A549 (cell line): ENCODE data around the gene CD4. TPM values are rescaled to one million over a fixed set of nuclear protein-coding genes. Genes with fewer than 3 reads are reported as not detected.

ENCODE experiments used
- ATAC-seq, 2 experiments: fragments of 200-7000 bp in 1 of 2; fragments of >200 bp in 1 of 2; cut with Nextera tagmentation in 1 of 2; cut with Tn5 transposase in 1 of 2; 3 replicates each; pipeline versions ENCODE4 v1.8.0 to v1.9.1; 2018 to 2020; ENCODE audit warnings: mild to moderate bottlenecking in 1 of 2, moderate library complexity in 1 of 2
- CTCF ChIA-PET: fragments of 300-600 bp; sonication (Branson Sonifier 250); formaldehyde crosslinking; extraction: SDS; loops from one replicate; lab custom pipeline; 2021; ENCODE audit warnings: antibody characterized with exemption, inconsistent platforms; lab: Yijun Ruan, JAX
- POLR2A ChIA-PET: fragments of 350-600 bp; formaldehyde crosslinking; extraction: SDS; loops from one replicate; lab custom pipeline; 2021; ENCODE audit warnings: antibody characterized with exemption, inconsistent platforms; lab: Yijun Ruan, JAX
- DNase-seq, 2 experiments: peaks; one replicate each; pipeline versions ENCODE4 v3.0.0 to v3.0.0-alpha.2; 2011 to 2016; ENCODE audit warnings: low read depth in 1 of 2, low spot score in 1 of 2
- FAIRE-seq: peaks from 2 replicates; lab custom pipeline; 2011; peaks lifted over from hg19 to GRCh38; lab: Jason Lieb, UNC
- H3K27ac ChIP-seq, 2 experiments: fragments of >200 bp; sonication (Bioruptor Twin); formaldehyde crosslinking; 3 replicates each; pipeline ENCODE4 v1.5.1; 2016 to 2017
- H3K4me1 ChIP-seq: fragments of >200 bp; sonication (Bioruptor Twin); formaldehyde crosslinking; 3 replicates; pipeline ENCODE4 v1.6.1; 2016
- H3K4me2 ChIP-seq: fragments of >200 bp; sonication (Bioruptor Twin); formaldehyde crosslinking; 3 replicates; pipeline ENCODE4 v1.6.1; 2016
- H3K4me3 ChIP-seq: fragments of >200 bp; sonication (Bioruptor Twin); formaldehyde crosslinking; 3 replicates; pipeline ENCODE4 v1.5.1; 2016
- H3K9me3 ChIP-seq: fragments of >200 bp; sonication (Bioruptor Twin); formaldehyde crosslinking; 3 replicates; pipeline ENCODE4 v1.6.1; 2016
- CBX2 ChIP-seq: fragments of 200-600 bp; sonication (generic); IDR thresholded peaks from 2 replicates; pipeline ENCODE4 v1.6.1; 2016; ENCODE audit warnings: low read depth, mild to moderate bottlenecking, borderline replicate concordance
- CEBPB ChIP-seq, 2 experiments: fragments of >200 bp in 1 of 2; sonication (Bioruptor Twin) in 1 of 2; formaldehyde crosslinking in 1 of 2; IDR thresholded peaks; 2 replicates each; pipeline ENCODE4 v1.6.1; 2012 to 2016
- EHMT2 ChIP-seq: fragments of 200-600 bp; sonication (generic); IDR thresholded peaks from 2 replicates; pipeline ENCODE4 v1.6.1; 2016; ENCODE audit warnings: antibody characterized with exemption, low read depth, mild to moderate bottlenecking, moderate library complexity
- ESRRA ChIP-seq: fragments of 150-350 bp; IDR thresholded peaks from 2 replicates; pipeline ENCODE4 v1.6.1; 2014; ENCODE audit warnings: mild to moderate bottlenecking, low read length, borderline replicate concordance
- FOSB ChIP-seq: fragments of 250-450 bp; sonication (Bioruptor Pico); IDR thresholded peaks from 2 replicates; pipeline ENCODE4 v1.5.0; 2020; ENCODE audit warnings: mild to moderate bottlenecking, moderate library complexity
- HOXA7 ChIP-seq: fragments of 250-450 bp; sonication (Bioruptor Pico); IDR thresholded peaks from 2 replicates; pipeline ENCODE4 v1.5.0; 2020; ENCODE audit warnings: mild to moderate bottlenecking, moderate library complexity
- HOXB13 ChIP-seq: fragments of 250-450 bp; sonication (Bioruptor Pico); IDR thresholded peaks from 2 replicates; pipeline ENCODE4 v1.5.0; 2020; ENCODE audit warnings: low read depth, mild to moderate bottlenecking, moderate library complexity
- HOXB5 ChIP-seq: fragments of 250-450 bp; sonication (Bioruptor Pico); IDR thresholded peaks from 2 replicates; pipeline ENCODE4 v1.5.0; 2020; ENCODE audit warnings: mild to moderate bottlenecking, moderate library complexity
- JUN ChIP-seq, 2 experiments: fragments of >200 bp; sonication (Bioruptor Twin); formaldehyde crosslinking; IDR thresholded peaks; 2 replicates in 1 of 2; 3 replicates in 1 of 2; pipeline ENCODE4 v1.6.1; 2016 to 2017
- JUNB ChIP-seq: fragments of >200 bp; sonication (Bioruptor Twin); formaldehyde crosslinking; IDR thresholded peaks from 2 replicates; pipeline ENCODE4 v1.6.1; 2016
- KDM1A ChIP-seq: fragments of 200-600 bp; sonication (generic); IDR thresholded peaks from 2 replicates; pipeline ENCODE4 v1.6.1; 2016; ENCODE audit warnings: low read depth, mild to moderate bottlenecking
- NFE2L2 ChIP-seq: fragments of 150-350 bp; conservative IDR thresholded peaks from 2 replicates; pipeline ENCODE4 v1.6.1; 2014; ENCODE audit warnings: low read length
- NPAS2 ChIP-seq: fragments of 250-450 bp; sonication (Bioruptor Pico); IDR thresholded peaks from 2 replicates; pipeline ENCODE4 v1.8.0; 2022; ENCODE audit warnings: mild to moderate bottlenecking, moderate library complexity, borderline replicate concordance
- NR3C1 ChIP-seq: fragments of >200 bp; sonication (Bioruptor Twin); formaldehyde crosslinking; IDR thresholded peaks from 3 replicates; pipeline ENCODE4 v1.6.1; 2017
- PHF8 ChIP-seq: fragments of 200-600 bp; sonication (generic); IDR thresholded peaks from 2 replicates; pipeline ENCODE4 v1.6.1; 2016; ENCODE audit warnings: low read depth, mild to moderate bottlenecking, antibody characterized with exemption, moderate library complexity, borderline replicate concordance
- POLR2AphosphoS2 ChIP-seq: conservative IDR thresholded peaks from 2 replicates; pipeline ENCODE4 v1.6.1; 2012; ENCODE audit warnings: low read length, improper control_type of control experiment, inconsistent platforms
- RAD21 ChIP-seq, 2 experiments: fragments of >200 bp in 1 of 2; sonication (Bioruptor Twin) in 1 of 2; formaldehyde crosslinking in 1 of 2; IDR thresholded peaks in 1 of 2; conservative IDR thresholded peaks in 1 of 2; 2 replicates in 1 of 2; 3 replicates in 1 of 2; pipeline ENCODE4 v1.6.1; 2012 to 2018; ENCODE audit warnings: inconsistent platforms in 1 of 2
- RCOR1 ChIP-seq: fragments of 150-350 bp; IDR thresholded peaks from 2 replicates; pipeline ENCODE4 v1.6.1; 2014; ENCODE audit warnings: antibody characterized with exemption, low read length, low read depth
- SMC3 ChIP-seq: fragments of >200 bp; sonication (Bioruptor Twin); formaldehyde crosslinking; IDR thresholded peaks from 3 replicates; pipeline ENCODE4 v1.6.1; 2018; ENCODE audit warnings: inconsistent platforms
- SREBF2 ChIP-seq: fragments of 450-650 bp; IDR thresholded peaks from 2 replicates; pipeline ENCODE4 v1.6.1; 2014; ENCODE audit warnings: mild to moderate bottlenecking, moderate library complexity
- TFCP2L1 ChIP-seq: fragments of 250-450 bp; sonication (Bioruptor Pico); IDR thresholded peaks from 2 replicates; pipeline ENCODE4 v1.5.0; 2021; ENCODE audit warnings: mild to moderate bottlenecking
- ZSCAN20 ChIP-seq: fragments of 250-450 bp; sonication (Bioruptor Pico); IDR thresholded peaks from 2 replicates; pipeline ENCODE4 v1.8.0; 2022; ENCODE audit warnings: mild to moderate bottlenecking, moderate library complexity
- WGBS: methylation state at CpG from one replicate; pipeline ENCODE4 v1.1.6; 2017; ENCODE audit errors: missing lambda C conversion rate; 5-methylcytosine and 5-hydroxymethylcytosine counted together
- polyA plus RNA-seq, 4 experiments: library from polyadenylated mRNA; depleted of rRNA in 3 of 4; stranded (reverse); fragments of >200 nt; fragmentation: RNase III in 1 of 4; extraction: RNeasy Plus Mini Kit Qiagen cat#74134 plus additional on column Dnase treatment in 1 of 4; gene quantifications; 2 replicates in 3 of 4; 3 replicates in 1 of 4; pipeline ENCODE4 v1.2.3, GENCODE V29; 2011 to 2017
- TF ChIP-seq, protein P1 (sequence below): IDR thresholded peaks from 2 replicates; pipeline ENCODE4 v1.6.1; 2012
- TF ChIP-seq, protein P2 (sequence below): fragments of >200 bp; sonication (Bioruptor Twin); formaldehyde crosslinking; IDR thresholded peaks from 2 replicates; pipeline ENCODE4 v1.6.1; 2016
- TF ChIP-seq, protein P3 (sequence below): IDR thresholded peaks from 2 replicates; pipeline ENCODE4 v1.6.1; 2012
- TF ChIP-seq, protein P4 (sequence below): IDR thresholded peaks from 2 replicates; pipeline ENCODE4 v1.6.1; 2012; ENCODE audit warnings: low read depth, borderline replicate concordance

CD4 gene
- polyA plus RNA-seq, 2 of the 4 experiments (the other 2 are of a cell fraction), result 0.03 TPM; not detected in 1

DNA sequence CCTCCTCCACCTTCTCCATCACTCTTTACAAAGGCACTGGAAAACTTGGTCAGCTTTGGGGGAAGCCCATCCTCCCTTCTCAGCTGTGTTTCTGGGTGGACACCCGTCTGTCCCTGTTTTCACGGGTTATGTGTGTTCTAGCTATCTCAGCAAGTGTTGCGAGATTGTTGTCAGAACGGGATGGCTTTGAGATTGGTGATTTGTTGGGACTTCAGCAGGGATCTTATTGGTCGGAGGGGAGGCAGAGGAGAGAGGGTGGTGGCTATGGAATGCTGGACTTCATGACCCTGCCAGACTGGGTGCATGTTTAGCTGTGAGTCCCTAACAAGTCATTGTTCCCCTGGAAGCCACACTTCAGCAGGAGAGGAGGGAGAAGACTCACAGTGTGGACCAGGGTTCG, 64.7 kb downstream of the CD4 start:
- CTCF ChIA-PET, result interaction anchor here (1.0 to 10.1 kb wide), 7 partner anchors 9 to 87 kb away, joined by 3 to 117 read pairs (median 4); partner anchors contain the start of genes SPSB2 and TPI1
- H3K9me3 ChIP-seq, result no peaks in the 10 kb centered on the region
- peak overlapping the region; percentile 69 to 82; a peak in 2 of 6 replicates for H3K27ac ChIP-seq
- FAIRE-seq (no peak), ATAC-seq (no peak), DNase-seq (no peak)
- TF ChIP-seq RAD21 (conservative IDR thresholded peaks at IDR 0.05 in 1 of 2, IDR thresholded peaks at IDR 0.05 in 1 of 2), result no peak
- POLR2A ChIA-PET, result interaction anchor here (1.6 kb wide), 1 partner anchor 13 kb away, joined by 5 read pairs; the partner anchor contains the start of gene TPI1
- H3K4me2 ChIP-seq, result peak overlapping the region; percentile 99
- 82% methylated on average over 6 of the region's 6 CpGs for WGBS
- no peak overlapping the region for H3K4me3 ChIP-seq
- peaks cover 23% of the 10 kb centered on the region for H3K4me1 ChIP-seq

DNA sequence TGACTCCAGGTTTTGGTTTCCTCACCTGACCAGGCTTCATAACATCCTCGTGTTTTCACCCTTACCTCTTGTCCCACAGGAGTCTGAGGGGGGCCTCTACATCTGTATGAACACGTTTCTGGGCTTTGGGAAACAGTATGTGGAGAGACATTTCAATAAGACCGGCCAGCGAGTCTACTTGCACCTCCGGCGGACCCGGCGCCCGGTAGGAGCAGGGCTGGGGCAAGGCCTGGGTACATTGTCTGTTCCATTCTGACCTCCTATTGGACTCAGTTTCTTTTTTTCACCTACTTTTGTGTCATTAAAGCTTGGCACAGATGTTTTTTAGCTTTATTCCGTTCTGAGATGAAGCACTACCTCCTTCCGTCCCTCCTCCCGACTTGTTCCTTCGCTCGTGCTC, 66.0 kb downstream of the CD4 start:
- WGBS, result 91% methylated on average over 14 of the region's 14 CpGs
- no peak overlapping the region for H3K4me3 ChIP-seq
- ChIA-PET POLR2A (interaction anchor here (1.6 kb wide), 1 partner anchor 12 kb away, joined by 5 read pairs; the partner anchor contains the start of gene TPI1), CTCF (interaction anchor here (1.4 to 10.1 kb wide), 4 partner anchors 10 to 36 kb away, joined by 4 to 117 read pairs (median 46); partner anchors contain the start of genes SPSB2 and TPI1)
- no peak for TF ChIP-seq HOXB13
- no peak for TF ChIP-seq EHMT2
- no peak for TF ChIP-seq NFE2L2
- no peak for TF ChIP-seq ZSCAN20 (CRISPR knock-in tag)
- TF ChIP-seq RAD21 (conservative IDR thresholded peaks at IDR 0.05 in 1 of 2, IDR thresholded peaks at IDR 0.05 in 1 of 2), result no peak
- TF ChIP-seq NR3C1, result no peak
- TF ChIP-seq NPAS2 (CRISPR knock-in tag), result no peak
- TF ChIP-seq POLR2AphosphoS2, result no peak
- no peak for TF ChIP-seq SREBF2
- no peak overlapping the region for H3K27ac ChIP-seq
- H3K4me2 ChIP-seq, result no peak overlapping the region
- DNase-seq (no peak), FAIRE-seq (no peak), ATAC-seq (no peak)
- H3K4me1 ChIP-seq, result peaks cover 16% of the 10 kb centered on the region
- no peaks in the 10 kb centered on the region for H3K9me3 ChIP-seq

DNA sequence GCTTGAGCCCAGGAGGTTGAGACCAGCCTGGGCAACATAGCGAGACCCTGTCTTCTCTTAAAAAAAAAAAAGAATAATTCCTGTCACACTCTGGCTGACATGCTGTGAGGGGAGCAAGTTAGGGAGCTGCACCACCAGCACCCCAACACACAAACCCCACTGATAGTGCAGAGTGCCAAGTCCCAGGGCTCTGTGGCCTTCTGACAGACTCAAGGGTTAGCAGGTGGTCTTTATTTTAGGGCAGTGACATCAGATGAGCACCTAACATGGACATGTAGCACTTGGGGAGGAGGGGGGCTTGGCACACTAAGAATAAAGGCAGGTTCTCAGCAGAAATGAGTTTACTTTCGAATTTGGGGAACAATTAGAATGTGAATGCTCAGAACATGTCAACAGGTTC, 69.5 kb downstream of the CD4 start:
- no peak overlapping the region for H3K4me2 ChIP-seq
- peaks cover 3% of the 10 kb centered on the region for H3K4me1 ChIP-seq
- ATAC-seq (no peak), DNase-seq (no peak), FAIRE-seq (no peak)
- WGBS, result 85% methylated on average over 2 of the region's 2 CpGs
- CTCF ChIA-PET, result interaction anchor here (1.0 to 2.8 kb wide), 5 partner anchors 10 to 32 kb away, joined by 3 to 14 read pairs (median 4); partner anchors contain the start of gene SPSB2
- H3K4me3 ChIP-seq, result no peak overlapping the region
- no peak overlapping the region for H3K27ac ChIP-seq
- TF ChIP-seq KDM1A (no peak), FOSB (CRISPR knock-in tag) (no peak), JUN (IDR thresholded peaks at IDR 0.05) (no peak), HOXA7 (no peak), TFCP2L1 (no peak), PHF8 (no peak), POLR2AphosphoS2 (no peak), NFE2L2 (no peak), RCOR1 (no peak)
- TF ChIP-seq, protein P1, sequence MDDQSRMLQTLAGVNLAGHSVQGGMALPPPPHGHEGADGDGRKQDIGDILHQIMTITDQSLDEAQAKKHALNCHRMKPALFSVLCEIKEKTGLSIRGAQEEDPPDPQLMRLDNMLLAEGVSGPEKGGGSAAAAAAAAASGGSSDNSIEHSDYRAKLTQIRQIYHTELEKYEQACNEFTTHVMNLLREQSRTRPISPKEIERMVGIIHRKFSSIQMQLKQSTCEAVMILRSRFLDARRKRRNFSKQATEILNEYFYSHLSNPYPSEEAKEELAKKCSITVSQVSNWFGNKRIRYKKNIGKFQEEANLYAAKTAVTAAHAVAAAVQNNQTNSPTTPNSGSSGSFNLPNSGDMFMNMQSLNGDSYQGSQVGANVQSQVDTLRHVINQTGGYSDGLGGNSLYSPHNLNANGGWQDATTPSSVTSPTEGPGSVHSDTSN, result no peak
- TF ChIP-seq, protein P2, sequence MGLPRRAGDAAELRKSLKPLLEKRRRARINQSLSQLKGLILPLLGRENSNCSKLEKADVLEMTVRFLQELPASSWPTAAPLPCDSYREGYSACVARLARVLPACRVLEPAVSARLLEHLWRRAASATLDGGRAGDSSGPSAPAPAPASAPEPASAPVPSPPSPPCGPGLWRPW, result no peak
- no peaks in the 10 kb centered on the region for H3K9me3 ChIP-seq
- POLR2A ChIA-PET, result interaction anchor here (1.7 kb wide), 1 partner anchor 9 kb away, joined by 6 read pairs; the partner anchor contains the start of gene TPI1

DNA sequence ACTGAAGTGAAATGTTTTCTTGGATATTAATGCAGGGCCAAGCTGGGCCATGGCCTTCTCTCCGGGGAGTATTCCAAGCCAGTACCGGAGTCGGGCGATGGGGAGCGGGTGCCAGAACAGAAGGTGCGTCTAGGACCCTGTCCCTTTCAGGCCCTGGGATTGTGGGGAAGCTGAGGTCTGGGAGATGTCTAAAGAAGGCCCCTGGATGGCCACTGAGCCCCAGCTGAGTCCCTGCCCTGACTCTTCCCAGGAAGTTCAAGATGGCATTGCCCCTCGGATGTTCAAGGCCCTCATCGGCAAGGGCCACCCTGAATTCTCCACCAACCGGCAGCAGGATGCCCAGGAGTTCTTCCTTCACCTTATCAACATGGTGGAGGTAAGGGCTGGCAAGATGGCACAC, 70.8 kb downstream of the CD4 start:
- no peak for ATAC-seq
- ChIA-PET CTCF (interaction anchor here (0.8 to 2.8 kb wide), 6 partner anchors 10 to 106 kb away, joined by 3 to 14 read pairs (median 6); partner anchors contain the start of gene SPSB2), POLR2A (no interaction called here)
- Histone ChIP-seq H3K4me3 (no peak overlapping the region), H3K4me2 (no peak overlapping the region), H3K4me1 (no peaks in the 10 kb centered on the region), H3K9me3 (no peaks in the 10 kb centered on the region), H3K27ac (no peak overlapping the region)
- 94% methylated on average over 9 of the region's 9 CpGs for WGBS
- no peak for DNase-seq
- FAIRE-seq, result no peak
- TF ChIP-seq, protein P3, sequence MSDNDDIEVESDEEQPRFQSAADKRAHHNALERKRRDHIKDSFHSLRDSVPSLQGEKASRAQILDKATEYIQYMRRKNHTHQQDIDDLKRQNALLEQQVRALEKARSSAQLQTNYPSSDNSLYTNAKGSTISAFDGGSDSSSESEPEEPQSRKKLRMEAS, result no peak
- TF ChIP-seq FOSB (CRISPR knock-in tag) (no peak), JUN (IDR thresholded peaks at IDR 0.05) (no peak), POLR2AphosphoS2 (no peak), JUNB (no peak), RCOR1 (no peak), HOXB5 (CRISPR knock-in tag) (no peak), CBX2 (no peak), SMC3 (no peak), CEBPB (IDR thresholded peaks at IDR 0.05) (no peak), PHF8 (no peak), ESRRA (no peak)
- TF ChIP-seq, protein P2, result no peak
- TF ChIP-seq, protein P4, sequence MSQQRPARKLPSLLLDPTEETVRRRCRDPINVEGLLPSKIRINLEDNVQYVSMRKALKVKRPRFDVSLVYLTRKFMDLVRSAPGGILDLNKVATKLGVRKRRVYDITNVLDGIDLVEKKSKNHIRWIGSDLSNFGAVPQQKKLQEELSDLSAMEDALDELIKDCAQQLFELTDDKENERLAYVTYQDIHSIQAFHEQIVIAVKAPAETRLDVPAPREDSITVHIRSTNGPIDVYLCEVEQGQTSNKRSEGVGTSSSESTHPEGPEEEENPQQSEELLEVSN, result no peak
